Karpas-422 (cell line): ENCODE measurements around the gene EML1. TPM values are rescaled to one million over a fixed set of nuclear protein-coding genes. Genes with fewer than 3 reads are reported as not detected.

ENCODE experiments used
- DNase-seq: peaks from one replicate; pipeline ENCODE4 v3.0.0-alpha.2; 2015
- H2AFZ ChIP-seq: fragments of 200-600 bp; sonication (generic); 2 replicates; pipeline ENCODE4 v1.6.1; 2014; ENCODE audit warnings: antibody characterized with exemption, low read length, mixed read lengths
- H3K27ac ChIP-seq: fragments of 200-600 bp; sonication (generic); 2 replicates; pipeline ENCODE4 v1.5.1; 2014; ENCODE audit warnings: mild to moderate bottlenecking, low read length, moderate library complexity
- H3K27me3 ChIP-seq: fragments of 200-600 bp; sonication (generic); 2 replicates; pipeline ENCODE4 v1.6.1; 2014; ENCODE audit warnings: low read length, mixed read lengths
- H3K36me3 ChIP-seq: fragments of 200-600 bp; sonication (generic); 2 replicates; pipeline ENCODE4 v1.6.1; 2014; ENCODE audit warnings: low read length, mixed read lengths; ENCODE audit not compliant: insufficient read depth
- H3K4me1 ChIP-seq: fragments of 200-600 bp; sonication (generic); 2 replicates; pipeline ENCODE4 v1.6.1; 2014; ENCODE audit warnings: mild to moderate bottlenecking, low read length, mixed read lengths
- H3K4me2 ChIP-seq: fragments of 200-600 bp; sonication (generic); 2 replicates; pipeline ENCODE4 v1.6.1; 2014; ENCODE audit warnings: low read length, low read depth, mild to moderate bottlenecking; ENCODE audit not compliant: poor library complexity, severe bottlenecking
- H3K4me3 ChIP-seq: fragments of 200-600 bp; sonication (generic); 2 replicates; pipeline ENCODE4 v1.5.1; 2014; ENCODE audit warnings: mild to moderate bottlenecking, antibody characterized with exemption, low read length, mixed read lengths
- H3K79me2 ChIP-seq: fragments of 200-600 bp; sonication (generic); 2 replicates; pipeline ENCODE4 v1.6.1; 2014; ENCODE audit warnings: mild to moderate bottlenecking, low read length, mixed read lengths
- H3K9ac ChIP-seq: fragments of 200-600 bp; sonication (generic); 2 replicates; pipeline ENCODE4 v1.6.0; 2014; ENCODE audit warnings: low read length
- H3K9me2 ChIP-seq: fragments of 200-600 bp; sonication (generic), shearing (Covaris generic); replicated peaks from 2 replicates; pipeline ENCODE4 v1.6.0; 2014; ENCODE audit warnings: mild to moderate bottlenecking, low read length, moderate library complexity; ENCODE audit not compliant: insufficient read depth
- H3K9me3 ChIP-seq: fragments of 300-700, 200-600 bp; sonication (generic); 2 replicates; pipeline ENCODE4 v1.6.1; 2014; ENCODE audit warnings: low read length, mixed read lengths
- H4K20me1 ChIP-seq: fragments of 200-600 bp; sonication (generic); 2 replicates; pipeline ENCODE4 v1.6.1; 2014; ENCODE audit warnings: mild to moderate bottlenecking, antibody characterized with exemption, low read length, low read depth; ENCODE audit not compliant: insufficient read depth
- total RNA-seq: library from RNA; depleted of rRNA; stranded (reverse); fragments of >200 nt; shearing (Covaris generic); gene quantifications from 2 replicates; pipeline ENCODE4 v1.2.3, GENCODE V29; 2014; ENCODE audit warnings: low replicate concordance

EML1 gene
- total RNA-seq, 1 experiment from 2014 or later, result not detected

- DNase-seq, result no peak
- no peak overlapping the region for H3K27ac ChIP-seq
- no peaks in the 10 kb centered on the region for H3K79me2 ChIP-seq
- no peak overlapping the region for H2AFZ ChIP-seq
- no peak overlapping the region for H3K9ac ChIP-seq
- H3K9me3 ChIP-seq, result no peaks in the 10 kb centered on the region
- no peaks in the 10 kb centered on the region for H3K36me3 ChIP-seq
- no peaks in the 10 kb centered on the region for H4K20me1 ChIP-seq
- H3K4me3 ChIP-seq, result no peak overlapping the region
- H3K4me1 ChIP-seq, result no peaks in the 10 kb centered on the region
- H3K27me3 ChIP-seq, result 0 out of 2 replicates have a peak, but pooled peaks cover 2% of the 10 kb centered on the region
- no peak overlapping the region for H3K4me2 ChIP-seq
- H3K9me2 ChIP-seq, result no peaks in the 10 kb centered on the region
Observed at GRCh38 chr14:99971087-99971940, 178.1 kb downstream of the EML1 start.

DNA sequence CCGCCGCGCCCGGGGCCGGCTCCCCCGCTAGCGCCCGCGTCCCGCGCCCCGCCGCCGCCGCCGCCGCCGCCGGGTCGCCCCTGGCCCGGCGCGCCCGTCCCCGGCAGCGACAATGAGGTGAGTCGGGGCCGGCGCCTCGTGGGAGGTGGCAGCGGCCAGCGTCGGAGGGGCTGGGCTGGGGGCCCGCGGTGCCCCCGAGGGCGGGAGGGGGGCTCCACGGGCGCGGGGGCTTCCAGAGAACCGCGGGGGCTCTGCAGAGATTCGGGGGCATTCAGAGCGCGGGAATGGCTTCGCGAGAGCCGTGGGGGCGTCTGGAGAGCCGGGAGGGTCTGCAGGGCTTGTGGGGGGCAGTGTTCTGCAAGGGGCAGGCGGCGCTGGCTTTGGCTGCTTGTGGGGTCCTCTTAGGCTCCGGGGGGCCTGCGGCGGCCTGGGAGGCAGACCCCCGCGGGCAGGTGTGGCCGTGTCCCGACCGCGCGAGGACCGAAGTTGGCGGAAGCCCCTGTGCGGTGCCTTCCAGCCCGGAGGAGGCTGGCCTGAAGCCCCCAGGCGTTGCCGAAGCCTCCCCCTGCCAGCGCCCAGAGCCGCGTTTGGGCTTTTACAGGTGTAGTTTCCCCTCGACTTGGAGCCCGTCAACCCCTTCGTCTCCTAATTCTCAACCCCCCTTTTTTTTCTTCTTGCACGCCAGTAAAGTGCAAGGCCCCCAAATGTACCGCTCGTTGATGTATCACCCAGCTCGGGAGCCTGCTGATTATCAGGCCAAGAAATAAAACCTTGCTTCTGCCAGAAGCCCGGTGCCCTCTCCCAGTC, 178.9 kb downstream of the EML1 start:
- Histone ChIP-seq H3K4me1 (no peaks in the 10 kb centered on the region), H4K20me1 (no peaks in the 10 kb centered on the region), H2AFZ (no peak overlapping the region), H3K9me2 (no peaks in the 10 kb centered on the region), H3K79me2 (no peaks in the 10 kb centered on the region), H3K9ac (no peak overlapping the region), H3K4me2 (no peak overlapping the region), H3K36me3 (no peaks in the 10 kb centered on the region), H3K27me3 (0 out of 2 replicates have a peak, but pooled peaks cover 2% of the 10 kb centered on the region), H3K27ac (no peak overlapping the region), H3K4me3 (no peak overlapping the region), H3K9me3 (no peaks in the 10 kb centered on the region)
- no peak for DNase-seq

DNA sequence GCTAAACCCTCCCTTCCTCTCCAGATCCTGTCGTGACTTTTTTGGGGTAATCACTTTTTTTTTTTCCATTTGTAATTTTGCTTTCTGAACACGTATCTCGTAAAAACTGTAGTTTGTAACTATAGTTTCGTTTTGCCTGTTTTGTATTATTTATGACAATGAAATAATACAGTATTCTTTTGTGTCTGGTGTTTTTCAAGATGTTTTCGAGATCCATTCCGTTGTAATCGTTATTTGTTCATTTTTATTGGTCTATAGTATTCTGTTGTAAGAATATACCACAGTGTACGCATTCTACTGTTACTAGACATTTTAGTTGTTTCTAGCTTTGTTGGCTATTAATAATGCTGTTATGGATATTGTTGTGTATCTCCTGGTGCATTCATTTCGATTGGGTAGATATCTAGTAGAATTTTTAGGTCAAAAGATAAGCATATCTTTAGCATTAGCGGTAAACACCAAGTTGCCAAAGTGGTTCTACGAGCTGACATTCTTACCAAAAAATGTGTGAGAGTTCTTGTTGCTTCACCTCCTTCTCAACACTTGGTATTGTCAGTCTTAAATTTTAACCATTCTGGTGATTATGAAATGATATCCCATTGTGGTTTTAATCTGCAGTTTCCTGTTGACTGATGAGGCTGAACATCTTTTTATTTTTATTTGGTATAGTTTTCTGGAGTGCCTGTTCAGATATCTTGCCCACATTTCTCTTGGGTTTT, 179.7 kb downstream of the EML1 start:
- Histone ChIP-seq H3K4me2 (no peak overlapping the region), H4K20me1 (no peaks in the 10 kb centered on the region), H3K9me2 (no peaks in the 10 kb centered on the region), H3K36me3 (no peaks in the 10 kb centered on the region), H3K79me2 (no peaks in the 10 kb centered on the region), H2AFZ (no peak overlapping the region), H3K4me1 (no peaks in the 10 kb centered on the region), H3K27me3 (0 out of 2 replicates have a peak, but pooled peaks cover 2% of the 10 kb centered on the region), H3K27ac (no peak overlapping the region), H3K4me3 (no peak overlapping the region), H3K9me3 (no peaks in the 10 kb centered on the region), H3K9ac (no peak overlapping the region)
- DNase-seq, result no peak

- Histone ChIP-seq H3K27ac (no peak overlapping the region), H2AFZ (no peak overlapping the region), H3K4me3 (no peak overlapping the region), H3K9ac (no peak overlapping the region), H3K36me3 (no peaks in the 10 kb centered on the region), H3K9me2 (no peaks in the 10 kb centered on the region), H4K20me1 (no peaks in the 10 kb centered on the region), H3K4me1 (no peaks in the 10 kb centered on the region), H3K79me2 (no peaks in the 10 kb centered on the region), H3K27me3 (no peaks in the 10 kb centered on the region), H3K4me2 (no peak overlapping the region), H3K9me3 (no peaks in the 10 kb centered on the region)
- no peak for DNase-seq
Observed at GRCh38 chr14:99975190-99975589, 182.0 kb downstream of the EML1 start.

- Histone ChIP-seq H3K4me2 (no peak overlapping the region), H3K9me3 (no peaks in the 10 kb centered on the region), H3K79me2 (no peaks in the 10 kb centered on the region), H3K9ac (no peak overlapping the region), H3K27me3 (no peaks in the 10 kb centered on the region), H3K4me1 (no peaks in the 10 kb centered on the region), H3K27ac (no peak overlapping the region), H3K4me3 (no peak overlapping the region), H3K9me2 (no peaks in the 10 kb centered on the region), H3K36me3 (no peaks in the 10 kb centered on the region), H4K20me1 (no peaks in the 10 kb centered on the region), H2AFZ (no peak overlapping the region)
- no peak for DNase-seq
Observed at GRCh38 chr14:99976021-99976420, 182.8 kb downstream of the EML1 start.

DNA sequence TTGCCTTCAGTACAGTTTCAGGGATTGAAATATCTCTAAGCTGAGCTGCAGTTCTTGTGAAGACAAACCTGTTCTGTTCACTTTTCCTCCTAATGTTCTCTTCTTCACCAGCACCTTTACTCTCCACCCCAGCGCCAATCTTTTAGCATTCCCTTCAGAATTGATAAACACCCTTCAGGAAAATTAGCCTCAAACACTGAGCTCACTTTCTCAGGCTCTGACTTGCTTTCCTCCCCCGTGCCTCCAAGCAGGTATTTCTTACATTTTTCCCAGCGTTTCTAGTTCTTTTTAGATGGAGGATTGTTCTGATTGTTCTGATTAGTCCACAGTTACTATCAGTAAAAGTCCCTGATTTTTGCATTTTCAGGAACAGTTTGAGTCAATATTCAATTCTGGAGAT, 183.5 kb downstream of the EML1 start:
- no peaks in the 10 kb centered on the region for H3K79me2 ChIP-seq
- no peak overlapping the region for H2AFZ ChIP-seq

GRCh38 chr14:99980299-99980698, 187.1 kb downstream of the EML1 start:
- Histone ChIP-seq H2AFZ (no peak overlapping the region), H3K9me2 (no peaks in the 10 kb centered on the region), H3K4me2 (no peak overlapping the region), H3K27me3 (no peaks in the 10 kb centered on the region), H3K4me1 (no peaks in the 10 kb centered on the region), H3K4me3 (no peak overlapping the region), H3K27ac (no peak overlapping the region), H3K79me2 (no peaks in the 10 kb centered on the region), H3K9ac (no peak overlapping the region), H3K36me3 (no peaks in the 10 kb centered on the region), H4K20me1 (no peaks in the 10 kb centered on the region), H3K9me3 (no peaks in the 10 kb centered on the region)
- no peak for DNase-seq

More for the DNA sequence above, 183.5 kb downstream of the EML1 start:
- H3K27me3 ChIP-seq, result no peaks in the 10 kb centered on the region
- H3K36me3 ChIP-seq, result no peaks in the 10 kb centered on the region
- H3K9me2 ChIP-seq, result no peaks in the 10 kb centered on the region
- H3K4me3 ChIP-seq, result no peak overlapping the region
- no peak for DNase-seq
- no peaks in the 10 kb centered on the region for H3K9me3 ChIP-seq
- no peak overlapping the region for H3K4me2 ChIP-seq
- H4K20me1 ChIP-seq, result no peaks in the 10 kb centered on the region
- H3K4me1 ChIP-seq, result no peaks in the 10 kb centered on the region
- no peak overlapping the region for H3K27ac ChIP-seq
- no peak overlapping the region for H3K9ac ChIP-seq

DNA sequence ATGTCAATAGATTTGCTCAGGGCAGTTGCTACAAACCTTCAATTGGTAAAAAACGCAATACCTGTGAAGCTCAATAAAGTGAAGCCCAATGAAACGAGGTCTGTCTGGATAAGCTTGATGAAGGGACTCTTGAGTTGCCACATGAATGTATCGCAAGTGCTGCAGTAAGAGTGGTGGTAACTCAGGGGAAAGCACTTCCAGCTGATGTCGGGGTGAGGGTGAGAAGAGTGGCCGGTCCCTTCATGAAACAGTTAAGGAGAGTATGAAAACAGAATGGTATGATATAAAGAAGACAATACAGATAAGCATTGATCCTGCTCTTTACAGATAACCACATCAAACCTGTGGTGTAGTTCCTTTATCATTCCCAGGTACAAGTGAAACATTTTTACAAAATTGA, 188.6 kb downstream of the EML1 start:
- no peak for DNase-seq
- Histone ChIP-seq H3K36me3 (no peaks in the 10 kb centered on the region), H3K9ac (no peak overlapping the region), H3K4me1 (no peaks in the 10 kb centered on the region), H3K4me3 (no peak overlapping the region), H3K27me3 (no peaks in the 10 kb centered on the region), H3K9me3 (no peaks in the 10 kb centered on the region), H3K4me2 (no peak overlapping the region), H2AFZ (no peak overlapping the region), H3K27ac (no peak overlapping the region), H4K20me1 (no peaks in the 10 kb centered on the region), H3K9me2 (no peaks in the 10 kb centered on the region), H3K79me2 (no peaks in the 10 kb centered on the region)
